Stimulated activated naive CD8-positive, alpha-beta T cell treated with anti-CD3 and anti-CD28 coated beads, Interleukin-15, Interleukin-2, amounts not matched to agents 100 U/mL and 50 U/mL, for 24 hours (primary cell): ENCODE measurements around the gene SMIM44.

ENCODE experiments used
- ATAC-seq: fragments of 150-1000 bp; cut with Tn5 transposase; one replicate; pipeline ENCODE4 v1.10.0; 2021
- DNase-seq: peaks from one replicate; pipeline ENCODE4 v3.0.0; 2021

The SMIM44 gene

GRCh38 chr19:3477506-3477905 lies 5.7 kb downstream of the SMIM44 start:
- DNase-seq: no peak
- ATAC-seq: no peak

GRCh38 chr19:3476830-3477229 lies 6.4 kb downstream of the SMIM44 start:
- DNase-seq: no peak

GRCh38 chr19:3475449-3475848 lies 7.8 kb downstream of the SMIM44 start:
- ATAC-seq: no peak

More at GRCh38 chr19:3476830-3477229, 6.4 kb downstream of the SMIM44 start:
- no peak for ATAC-seq

GRCh38 chr19:3474614-3475013 lies 8.6 kb downstream of the SMIM44 start:
- no peak for DNase-seq

More at GRCh38 chr19:3475449-3475848, 7.8 kb downstream of the SMIM44 start:
- DNase-seq: no peak

GRCh38 chr19:3474010-3474409 lies 9.2 kb downstream of the SMIM44 start:
- no peak for ATAC-seq
- no peak for DNase-seq

More at GRCh38 chr19:3474614-3475013, 8.6 kb downstream of the SMIM44 start:
- no peak for ATAC-seq

GRCh38 chr19:3471954-3472655 lies 11.1 kb downstream of the SMIM44 start:
- DNase-seq (peak; percentile 64), ATAC-seq (no peak)

GRCh38 chr19:3470500-3471128 lies 12.6 kb downstream of the SMIM44 start:
- DNase-seq (no peak), ATAC-seq (no peak)

GRCh38 chr19:3469638-3470499 lies 13.4 kb downstream of the SMIM44 start:
- ATAC-seq (peak; percentile 4), DNase-seq (no peak)

- ATAC-seq (no peak), DNase-seq (no peak)
Measured at GRCh38 chr19:3468211-3468610, 15.0 kb downstream of the SMIM44 start.

GRCh38 chr19:3467437-3468198 lies 15.6 kb downstream of the SMIM44 start:
- ATAC-seq (no peak), DNase-seq (no peak)

GRCh38 chr19:3466635-3467034 lies 16.6 kb downstream of the SMIM44 start:
- no peak for DNase-seq
- ATAC-seq: no peak

GRCh38 chr19:3465552-3465951 lies 17.7 kb downstream of the SMIM44 start:
- ATAC-seq: no peak
- no peak for DNase-seq

- DNase-seq: no peak
- no peak for ATAC-seq
Measured at GRCh38 chr19:3464587-3465235, 18.5 kb downstream of the SMIM44 start.

GRCh38 chr19:3463714-3464586 lies 19.3 kb downstream of the SMIM44 start:
- no peak for DNase-seq
- no peak for ATAC-seq

- DNase-seq (no peak), ATAC-seq (no peak)
Measured at GRCh38 chr19:3462991-3463713, 20.1 kb downstream of the SMIM44 start.

GRCh38 chr19:3459965-3460582 lies 23.2 kb downstream of the SMIM44 start:
- ATAC-seq: no peak
- no peak for DNase-seq

GRCh38 chr19:3459089-3459881 lies 24.0 kb downstream of the SMIM44 start:
- DNase-seq (no peak), ATAC-seq (no peak)

- no peak for DNase-seq
Measured at GRCh38 chr19:3458229-3459088, 24.8 kb downstream of the SMIM44 start.

More at GRCh38 chr19:3458229-3459088, 24.8 kb downstream of the SMIM44 start:
- ATAC-seq: no peak
